ENCODE results near the gene F8.

The F8 gene

DNA sequence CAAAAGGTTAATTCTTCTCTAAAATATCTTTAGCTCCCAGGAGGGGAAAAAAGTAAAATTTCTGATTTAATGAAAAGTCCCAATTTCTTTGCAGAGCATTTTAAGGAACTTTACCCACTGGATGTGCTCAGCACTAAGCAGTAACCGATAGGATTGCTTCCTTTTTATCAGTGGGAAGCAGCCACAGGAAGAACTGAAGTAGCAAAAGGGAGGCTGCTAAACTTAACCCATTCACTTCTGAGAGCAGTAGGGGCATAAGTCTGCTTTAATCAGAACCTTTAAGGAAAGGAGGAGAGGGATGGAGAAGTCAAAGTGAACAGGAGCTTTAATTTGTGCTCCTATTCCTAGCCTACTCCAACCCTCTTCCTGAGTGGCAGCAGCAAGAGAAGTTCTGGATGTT, at the start of gene F8:
F8 (minus strand) TSS at position 139 of the 400 bp plus-strand sequence. CDS start 171 bp downstream, outside the sequence.
- no peak for DNase-seq (ENCODE audit: extremely low read depth in 1 of 2, low read depth in 1 of 2)

DNA sequence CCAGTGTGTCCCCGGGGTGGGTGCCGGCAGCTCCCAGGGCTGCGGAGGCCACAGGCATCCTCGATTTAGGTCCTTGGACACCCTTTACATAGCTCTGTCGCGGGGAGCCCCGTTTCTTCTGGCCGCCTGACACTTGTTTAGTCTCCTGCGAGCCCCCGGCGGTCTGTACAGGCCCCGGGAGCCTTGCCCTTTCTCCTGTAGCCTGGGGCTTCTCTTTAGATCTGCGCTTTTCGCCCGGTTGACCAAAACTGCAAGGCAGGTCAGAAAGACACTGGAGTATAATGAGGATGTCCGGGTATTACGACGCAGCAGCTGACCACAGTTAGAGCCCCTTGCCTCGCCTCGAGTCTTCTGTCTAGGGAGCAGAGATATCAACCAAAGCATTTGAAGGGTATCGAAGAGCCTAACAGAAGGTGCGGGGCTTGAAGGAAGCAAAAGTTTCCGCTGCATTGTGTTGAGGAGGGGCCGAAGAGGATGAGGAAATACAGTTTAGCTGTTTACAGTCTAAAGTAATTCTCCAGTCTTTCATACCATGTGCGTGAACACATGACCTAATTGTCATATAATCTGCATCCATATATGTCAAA, 49.3 kb upstream of the F8 start:
- DNase-seq (ENCODE audit: extremely low read depth in 1 of 2, low read depth in 1 of 2), result no peak

DNA sequence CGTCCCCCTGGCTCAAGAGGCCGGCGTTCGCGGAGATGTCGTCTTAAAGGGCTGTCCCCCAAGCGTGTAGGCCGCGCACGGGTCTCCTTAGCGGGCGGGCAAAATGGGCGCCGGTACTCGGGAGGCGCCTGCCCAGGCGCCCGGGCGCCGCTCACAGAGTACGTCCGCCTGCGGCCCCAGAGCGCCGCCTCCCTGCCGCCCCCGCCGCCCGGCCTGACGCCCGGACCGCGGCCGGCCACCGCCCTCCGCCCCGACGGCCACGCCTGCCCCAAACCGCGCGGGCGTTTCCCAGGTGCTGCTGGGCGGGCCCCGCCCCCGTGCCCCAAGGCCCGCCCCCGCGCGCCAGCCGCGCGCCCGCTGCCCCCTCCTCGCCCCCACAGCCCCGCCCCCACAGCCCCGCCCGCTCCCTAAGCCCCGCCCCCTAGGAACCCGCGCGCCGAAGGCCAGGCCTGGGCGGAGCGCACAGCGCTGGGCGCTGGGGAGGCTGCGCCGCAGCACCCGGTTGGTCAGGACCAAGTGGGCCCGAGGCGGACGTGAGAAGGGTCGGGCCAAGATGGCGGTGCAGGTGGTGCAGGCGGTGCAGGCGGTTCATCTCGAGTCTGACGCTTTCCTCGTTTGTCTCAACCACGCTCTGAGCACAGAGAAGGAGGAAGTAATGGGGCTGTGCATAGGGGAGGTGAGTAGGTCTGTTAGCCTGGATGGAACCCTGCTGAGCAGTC, 48.6 kb upstream of the F8 start, which contains the start of the genes BRCC3, CMC4 and MTCP1:
BRCC3 (plus strand) TSS at position 534 of the 719 bp plus-strand sequence; CDS start at position 554, 20 bp downstream.
CMC4 (minus strand) TSS at position 162 of the 719 bp plus-strand sequence. CDS start 7,113 bp downstream, outside the sequence.
MTCP1 (minus strand) TSS at position 162 of the 719 bp plus-strand sequence. CDS start 5,126 bp downstream, outside the sequence.
- DNase-seq (ENCODE audit: extremely low read depth in 1 of 2, low read depth in 1 of 2), result peak; percentile 70 to 72

DNA sequence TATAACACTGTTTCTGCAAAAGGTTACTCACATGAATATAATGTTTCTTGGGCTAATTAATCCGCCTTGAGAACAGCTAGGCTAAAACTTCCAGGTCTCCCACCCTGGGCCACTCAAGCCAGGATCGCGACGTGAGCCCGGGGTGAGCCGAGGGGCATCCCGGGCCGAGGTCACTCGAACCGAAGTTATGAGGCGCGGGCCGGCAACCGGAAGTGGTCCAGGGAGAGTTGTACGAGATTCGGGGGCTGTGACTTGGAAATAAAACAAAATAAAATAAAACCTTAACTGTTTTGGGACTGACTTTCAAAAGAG, 48.1 kb upstream of the F8 start:
- no peak for DNase-seq (ENCODE audit: extremely low read depth in 1 of 2, low read depth in 1 of 2)

DNA sequence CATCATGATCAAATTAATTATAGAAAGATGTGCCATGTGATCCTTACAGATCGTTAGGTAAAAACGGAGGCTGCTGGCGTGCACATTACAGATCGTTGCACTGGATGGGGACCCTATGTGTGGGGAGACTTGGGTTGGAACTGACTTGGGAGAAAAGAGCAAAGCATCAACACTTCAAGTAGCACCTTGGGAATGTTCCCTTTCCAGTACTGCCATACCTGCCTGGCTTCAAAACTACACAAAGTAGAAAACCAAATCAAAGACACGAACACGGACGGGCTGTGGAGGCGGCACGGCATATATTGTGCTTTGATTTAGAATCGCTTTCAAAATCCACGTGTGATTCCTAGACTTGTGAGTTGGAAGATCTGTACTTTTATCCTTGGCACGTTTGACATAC, 47.5 kb upstream of the F8 start:
- no peak for DNase-seq (ENCODE audit: extremely low read depth in 1 of 2, low read depth in 1 of 2)

DNA sequence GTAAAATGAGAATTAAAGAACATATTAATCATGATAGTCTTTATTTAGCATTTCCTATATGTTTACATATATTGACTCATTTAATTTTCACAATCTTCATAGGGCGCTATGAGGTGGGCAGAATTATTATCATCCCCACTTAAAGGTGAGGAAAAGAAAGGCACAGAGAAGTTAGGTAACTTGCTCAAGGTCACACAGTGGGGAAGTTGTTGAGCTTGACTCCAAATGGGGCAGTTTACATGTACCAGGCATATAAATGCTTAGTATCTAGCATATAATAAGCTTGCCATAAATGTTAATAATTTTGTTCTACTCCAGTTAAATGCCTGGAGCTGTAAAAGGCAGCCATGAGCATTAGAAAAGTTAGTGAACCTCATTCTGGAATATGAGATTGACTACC, 46.9 kb upstream of the F8 start:
- DNase-seq (ENCODE audit: extremely low read depth in 1 of 2, low read depth in 1 of 2), result no peak

DNA sequence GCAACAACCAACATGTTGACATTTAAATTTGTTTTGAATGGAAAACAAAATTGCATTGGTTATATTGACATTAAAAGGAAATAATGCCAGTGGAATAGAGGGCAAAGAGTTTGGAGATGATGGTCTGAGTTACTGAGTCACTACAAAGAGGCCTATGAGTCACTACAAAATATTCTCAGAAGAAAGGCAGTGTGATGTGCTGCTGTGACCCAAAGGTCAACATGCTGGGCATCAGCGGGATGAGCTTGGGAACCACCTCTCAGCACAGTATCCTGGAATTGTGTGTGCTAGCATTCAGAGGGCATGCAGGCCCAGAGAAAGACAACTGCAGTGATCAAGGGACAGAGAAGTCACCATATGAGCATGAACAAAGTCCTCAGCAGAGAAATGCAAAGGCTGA, 45.6 kb upstream of the F8 start:
- DNase-seq (ENCODE audit: extremely low read depth in 1 of 2, low read depth in 1 of 2), result no peak

DNA sequence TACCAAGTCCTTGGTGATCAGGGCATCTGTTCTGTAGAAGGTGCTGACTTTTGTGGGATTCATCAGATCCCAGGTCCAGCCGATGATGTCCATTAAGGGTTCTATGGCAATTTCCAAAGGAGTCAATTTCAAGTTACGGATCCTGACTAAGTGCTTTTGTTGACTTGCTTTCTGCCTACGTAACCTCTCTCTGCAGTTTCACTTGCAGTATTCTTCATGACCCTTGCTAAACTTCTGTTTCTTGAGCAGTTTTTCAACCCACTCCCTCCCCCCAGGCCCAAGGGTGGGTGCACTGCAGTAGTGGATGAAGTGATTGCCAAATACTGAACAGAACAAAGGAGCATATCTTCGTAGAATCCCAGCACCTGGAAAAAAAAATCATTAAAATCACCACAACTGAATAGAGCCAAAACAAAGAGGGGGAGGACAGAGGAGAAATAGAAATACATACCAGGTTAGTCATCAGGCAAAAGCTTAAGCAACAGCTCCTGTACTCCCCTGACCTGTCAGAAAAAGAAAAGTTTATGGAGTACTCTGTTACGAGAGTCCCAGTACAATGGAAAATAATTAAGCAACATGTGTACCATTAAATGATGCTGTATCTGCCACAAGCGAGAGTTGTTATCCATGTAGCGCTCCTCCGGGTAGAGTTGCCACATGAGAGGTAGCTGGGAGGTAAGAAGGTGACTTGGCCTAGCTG, 42.7 kb upstream of the F8 start:
- no peak for DNase-seq (ENCODE audit: extremely low read depth in 1 of 2, low read depth in 1 of 2)

DNA sequence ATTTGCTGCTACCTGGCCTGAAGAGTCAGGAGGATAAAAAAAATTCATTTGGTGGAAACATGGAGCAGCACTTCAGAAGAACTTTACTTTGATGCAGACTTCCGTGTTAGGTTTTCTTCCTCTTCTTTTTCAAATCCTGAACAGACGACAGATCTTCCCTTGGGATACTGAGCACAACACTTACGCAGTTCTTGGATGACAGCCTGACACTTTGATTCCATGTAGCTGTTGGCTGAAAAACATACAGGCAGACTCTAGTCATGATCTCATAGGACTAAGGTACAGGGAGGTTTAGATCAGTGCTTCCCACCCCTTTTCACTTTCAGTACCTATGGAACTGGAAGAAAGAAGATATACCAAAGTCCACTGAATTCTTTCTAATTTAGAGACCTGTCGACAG, 39.2 kb upstream of the F8 start:
- no peak for DNase-seq (ENCODE audit: extremely low read depth in 1 of 2, low read depth in 1 of 2)

DNA sequence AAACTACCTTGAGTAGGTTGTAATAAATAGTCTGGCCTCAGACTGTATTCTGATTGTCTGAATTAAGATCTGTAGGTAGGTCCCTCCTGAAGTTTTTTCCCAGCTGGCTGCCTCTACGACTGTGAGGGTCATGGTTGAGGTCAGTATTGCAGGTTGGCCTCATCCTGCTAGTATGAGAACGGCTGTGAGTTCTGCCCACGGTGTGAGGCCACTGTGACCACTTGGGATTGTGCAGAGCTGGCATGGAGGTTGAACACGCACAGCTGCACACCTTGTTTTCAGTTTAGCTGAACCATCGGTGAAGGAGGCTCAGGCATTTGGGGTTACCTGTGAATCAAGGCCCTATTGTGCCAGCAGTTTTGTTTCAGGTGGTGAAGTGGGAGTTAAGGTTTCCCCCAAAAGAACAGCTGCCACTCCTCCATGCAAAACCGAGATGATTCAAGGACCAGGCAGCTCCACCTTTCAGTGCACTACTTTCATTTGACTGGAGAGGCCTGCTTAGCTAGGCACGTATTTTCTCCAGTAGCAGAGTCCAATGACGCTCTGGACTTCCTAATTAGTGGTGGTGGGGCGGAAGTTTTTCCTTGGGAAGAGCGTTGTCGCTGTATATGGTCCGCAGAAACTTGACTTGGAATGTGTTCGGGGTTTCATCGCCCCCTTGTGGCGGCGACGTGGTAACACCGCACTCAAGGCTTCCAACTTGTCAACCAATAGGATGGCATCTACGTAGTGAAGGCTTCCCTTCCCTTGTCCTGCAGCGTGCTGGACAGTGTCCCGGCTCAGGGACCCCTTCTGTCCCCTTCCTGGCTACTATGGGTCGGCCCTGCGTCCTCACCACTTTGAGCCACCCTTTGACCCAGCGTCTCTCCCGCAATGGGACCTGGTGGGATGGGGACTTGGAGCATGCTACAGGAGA, 34.6 kb upstream of the F8 start:
- DNase-seq (ENCODE audit: extremely low read depth in 1 of 2, low read depth in 1 of 2), result no peak

DNA sequence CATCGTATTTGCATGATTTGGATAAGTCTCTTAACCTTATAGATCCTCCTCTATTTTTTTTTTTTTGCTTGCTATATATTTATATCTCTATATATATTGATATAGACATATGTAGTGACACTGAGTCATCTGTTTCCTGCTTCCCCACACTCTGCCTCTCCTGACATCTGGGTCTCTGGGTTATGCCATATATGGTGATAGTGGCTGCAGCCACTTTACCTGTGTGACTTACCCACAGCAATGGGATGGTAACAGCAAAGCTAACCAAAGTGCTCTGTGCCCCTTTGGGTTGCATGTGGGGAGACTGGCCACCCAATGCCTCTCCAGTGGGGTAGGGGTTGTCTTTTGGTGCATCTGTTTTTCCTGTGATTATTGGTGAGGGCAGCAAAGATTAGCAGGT, 33.9 kb upstream of the F8 start:
- no peak for DNase-seq (ENCODE audit: extremely low read depth in 1 of 2, low read depth in 1 of 2)

DNA sequence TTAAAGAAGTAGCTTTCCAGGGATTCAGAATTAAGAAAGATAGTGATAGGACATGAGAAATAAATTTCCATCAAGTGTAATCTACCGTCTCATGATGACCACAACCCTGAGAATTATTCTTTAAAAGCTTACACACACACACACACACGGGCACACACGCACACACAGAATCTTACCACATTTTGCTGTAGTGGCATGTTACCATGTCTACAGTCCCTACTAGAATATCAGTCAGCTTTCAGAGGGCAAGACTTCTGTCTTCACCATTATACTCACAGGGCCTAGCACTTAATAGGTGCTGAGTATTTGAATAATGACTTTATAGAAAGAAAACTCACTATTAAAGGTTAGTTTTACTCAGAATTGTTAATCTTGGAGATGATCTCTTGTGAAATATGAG, 33.0 kb upstream of the F8 start:
- DNase-seq (ENCODE audit: extremely low read depth in 1 of 2, low read depth in 1 of 2), result no peak

DNA sequence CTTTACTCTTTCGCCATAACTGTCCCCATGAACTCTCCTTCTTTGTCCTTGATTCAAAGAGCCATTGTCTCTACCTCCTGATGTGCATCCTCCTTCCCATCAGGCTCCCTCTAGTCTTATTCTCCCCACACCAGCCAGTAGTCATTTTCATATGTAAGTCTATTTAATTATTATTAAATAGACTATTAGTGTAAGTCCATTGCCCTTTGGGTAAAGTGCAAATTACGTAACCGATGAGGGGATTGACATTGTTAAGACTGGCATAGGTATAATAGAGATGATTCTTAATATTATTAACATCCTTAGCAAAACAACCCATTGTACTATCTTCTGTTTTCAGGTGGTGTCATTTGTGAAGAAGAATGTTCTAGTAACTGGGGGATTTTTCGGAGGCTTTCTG, 31.7 kb upstream of the F8 start:
- DNase-seq (ENCODE audit: extremely low read depth in 1 of 2, low read depth in 1 of 2), result no peak

DNA sequence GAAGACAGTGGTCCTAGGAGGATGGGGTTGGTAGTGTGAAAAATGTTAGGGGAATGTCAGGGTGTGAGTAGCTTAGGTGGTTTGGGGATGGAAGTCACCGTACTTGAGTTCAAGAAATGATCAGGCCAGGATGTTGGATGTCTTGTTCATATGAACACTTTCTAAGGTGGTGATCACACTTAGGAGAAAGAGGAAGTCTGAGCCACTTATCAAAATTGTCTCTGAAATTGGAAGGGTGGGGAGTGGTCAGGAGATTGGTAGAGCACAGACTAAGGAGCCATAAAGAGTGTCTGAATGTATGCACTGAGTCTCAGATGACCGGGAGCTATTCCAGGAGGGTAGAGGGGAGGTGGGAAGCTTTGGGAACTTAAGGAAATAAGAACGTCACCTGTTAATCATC, 31.1 kb upstream of the F8 start:
- no peak for DNase-seq (ENCODE audit: extremely low read depth in 1 of 2, low read depth in 1 of 2)

DNA sequence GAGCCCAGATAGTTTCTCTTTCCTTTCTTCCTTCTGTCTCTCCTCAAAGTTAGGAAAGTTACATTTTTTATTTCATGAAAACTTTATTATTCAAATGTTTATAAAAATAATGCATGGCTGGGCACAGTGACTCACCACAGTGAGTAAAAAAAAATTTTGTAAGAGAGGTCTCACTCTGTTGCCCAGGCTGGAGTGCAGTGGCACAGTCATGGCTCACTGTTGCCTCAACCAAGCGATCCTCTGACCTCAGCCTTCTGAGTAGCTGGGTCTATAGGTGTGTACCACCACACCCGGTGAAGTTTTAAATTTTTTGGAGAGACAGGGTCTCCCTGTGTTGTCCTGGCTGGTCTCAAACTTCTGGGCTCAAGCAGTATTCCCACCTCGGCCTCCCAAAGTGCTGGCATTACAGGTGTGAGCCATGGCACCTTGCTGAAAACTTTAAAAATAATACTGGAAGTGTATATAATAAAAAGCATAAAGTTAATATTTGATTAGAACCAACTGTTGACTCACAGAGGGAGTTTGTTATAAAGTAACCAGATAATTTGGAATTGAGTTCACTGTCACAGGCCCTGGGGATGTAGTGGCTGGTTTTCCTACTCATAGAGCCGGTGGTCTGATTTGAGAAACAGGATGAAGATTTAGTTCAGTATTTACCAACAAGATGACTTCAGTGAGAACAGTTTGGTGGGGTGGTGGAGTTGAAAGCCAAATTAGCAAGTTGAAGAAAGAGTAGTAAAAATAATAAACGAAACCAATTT, 30.4 kb upstream of the F8 start:
- no peak for DNase-seq (ENCODE audit: extremely low read depth in 1 of 2, low read depth in 1 of 2)

DNA sequence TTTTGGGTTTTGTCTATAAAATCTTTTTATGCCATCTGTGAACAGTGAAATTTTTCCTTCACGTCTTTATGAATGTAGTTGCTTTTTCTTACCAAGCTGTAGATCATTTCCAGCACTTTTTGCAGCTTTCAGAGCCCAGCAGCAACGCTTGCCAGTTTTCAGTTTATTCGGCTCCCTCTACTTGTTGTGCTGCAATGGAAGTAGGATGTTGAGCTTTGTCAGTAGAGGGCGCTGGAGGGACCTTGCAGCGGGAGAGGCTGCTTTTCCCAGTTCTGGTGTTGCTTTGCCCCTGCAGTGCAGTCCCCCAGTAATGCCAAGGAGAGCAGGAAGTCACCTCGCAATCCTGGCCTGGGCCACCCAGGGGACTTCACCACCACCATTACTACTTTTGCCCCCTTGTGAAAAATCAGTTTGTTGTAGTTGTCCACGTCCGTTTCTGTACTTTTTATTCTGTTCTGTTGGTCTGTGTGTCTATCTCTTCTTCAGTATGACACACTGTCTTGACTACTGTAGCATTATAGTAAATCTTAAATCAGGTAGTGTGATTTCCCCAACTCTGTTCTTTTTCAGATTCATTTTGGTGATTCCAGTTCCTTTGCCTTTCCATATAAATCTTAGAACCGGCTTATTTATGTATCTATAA, 26.6 kb upstream of the F8 start:
- DNase-seq (ENCODE audit: extremely low read depth in 1 of 2, low read depth in 1 of 2), result no peak

DNA sequence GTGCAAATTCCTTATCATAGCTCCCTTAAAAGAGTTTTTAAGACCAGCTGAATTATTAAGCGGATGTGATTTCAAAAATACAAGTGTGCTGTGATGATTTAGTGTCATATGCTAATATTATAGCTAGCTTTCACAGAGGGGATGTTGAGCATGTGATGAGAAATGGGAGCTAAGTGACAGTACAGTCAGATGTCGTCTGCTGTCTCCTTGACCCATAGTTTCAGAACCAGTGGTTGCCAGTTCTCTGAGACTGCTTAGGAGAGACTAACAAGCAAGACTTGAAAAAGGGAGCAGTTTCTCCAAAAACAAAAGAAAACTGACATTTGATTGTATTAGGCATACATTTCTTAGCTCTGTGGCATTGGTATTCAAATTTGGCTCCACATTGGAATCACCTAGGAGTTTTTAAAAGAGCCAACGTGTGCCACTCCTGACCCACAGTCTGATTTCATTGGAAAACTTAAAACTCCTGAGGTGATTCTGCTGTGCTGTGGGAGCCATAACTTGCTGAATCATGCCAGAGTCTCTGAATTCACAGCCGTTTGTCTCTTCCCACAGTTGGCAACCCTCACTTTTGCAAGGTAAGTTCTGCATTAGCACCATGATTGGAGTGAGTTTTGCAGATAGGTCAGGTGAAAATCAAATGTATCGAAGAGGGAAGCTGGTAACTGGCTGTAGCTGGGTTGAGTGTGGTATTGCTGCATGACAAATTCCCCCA, 24.4 kb upstream of the F8 start:
- DNase-seq (ENCODE audit: extremely low read depth in 1 of 2, low read depth in 1 of 2), result no peak

DNA sequence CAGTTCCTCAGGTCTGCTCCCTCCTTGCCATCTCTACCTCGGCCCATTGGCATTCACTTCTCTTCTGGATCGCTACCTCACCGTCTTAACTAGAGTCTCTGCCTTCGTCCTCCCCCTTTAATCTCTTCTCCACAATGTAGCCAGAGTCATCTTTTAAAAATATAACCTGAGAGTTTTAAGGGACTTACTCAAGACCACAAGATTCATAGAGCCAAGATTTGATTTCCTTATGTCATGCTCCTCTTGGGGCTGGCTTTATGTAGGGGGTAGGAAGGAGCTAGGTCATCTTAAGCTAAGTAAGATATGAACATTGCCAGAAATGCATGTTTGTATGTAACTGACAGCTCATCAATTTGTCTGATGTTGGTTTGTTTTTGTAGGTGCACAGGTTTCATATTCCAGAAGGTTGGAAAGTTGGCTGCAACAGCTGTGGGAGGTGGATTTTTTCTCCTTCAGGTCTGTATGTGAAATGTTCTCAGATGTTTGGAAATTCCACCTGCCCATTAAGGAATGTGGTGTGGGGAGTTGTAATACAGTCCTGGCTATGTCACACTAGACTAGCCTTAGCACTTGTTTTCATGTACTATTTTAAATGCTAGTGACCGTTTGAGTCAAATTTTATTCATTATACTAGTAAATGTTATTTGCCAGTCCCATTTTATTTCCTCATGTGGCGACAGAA, 23.7 kb upstream of the F8 start:
- DNase-seq (ENCODE audit: extremely low read depth in 1 of 2, low read depth in 1 of 2), result no peak

DNA sequence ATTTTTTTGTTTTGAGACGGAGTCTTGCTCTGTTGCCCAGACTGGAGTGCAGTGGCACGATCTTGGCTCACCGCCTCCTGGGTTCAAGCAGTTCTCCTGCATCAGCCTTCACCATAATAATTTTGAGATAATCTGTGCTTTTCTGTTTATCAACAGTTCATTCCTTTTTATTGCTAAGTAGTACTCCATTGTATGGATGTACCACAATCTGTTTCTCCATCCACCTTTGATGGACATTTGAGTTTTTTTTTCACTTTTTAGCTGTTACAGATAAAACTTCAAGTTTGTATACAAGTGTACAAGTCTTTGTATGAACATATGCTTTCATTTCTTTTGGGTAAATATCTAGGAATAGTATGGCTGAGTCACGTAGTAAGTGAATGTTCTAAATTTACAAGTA, 13.2 kb upstream of the F8 start:
- no peak for DNase-seq (ENCODE audit: extremely low read depth in 1 of 2, low read depth in 1 of 2)
